Activated CD4-positive, alpha-beta memory T cell treated with anti-CD3 and anti-CD28 coated beads for 36 hours (primary cell): ENCODE results near the gene ITGA1. TPM values are rescaled to one million over a fixed set of nuclear protein-coding genes. Genes with fewer than 3 reads are reported as not detected.
A peak's percentile ranks its signal among the peaks of the same experiment; 100 is the strongest.

Source experiments
- CTCF ChIA-PET: fragments of 350-600 bp; sonication (Branson Sonifier 250); formaldehyde crosslinking; loops from one replicate; lab custom pipeline; 2021; ENCODE audit warnings: antibody characterized with exemption, inconsistent platforms; lab: Charles Lee
- POLR2A ChIA-PET: fragments of 350-600 bp; sonication (Branson Sonifier 250); formaldehyde crosslinking; loops from one replicate; lab custom pipeline; 2021; ENCODE audit warnings: antibody characterized with exemption; lab: Charles Lee
- DNase-seq: peaks from one replicate; pipeline ENCODE4 v3.0.0-alpha.2; 2020
- H3K27ac Mint-ChIP-seq: one replicate; pipeline ENCODE4 v1.8.0; 2021; ENCODE audit warnings: mixed read lengths
- H3K27me3 Mint-ChIP-seq: one replicate; pipeline ENCODE4 v1.8.0; 2021; ENCODE audit warnings: mixed read lengths
- H3K36me3 Mint-ChIP-seq: one replicate; pipeline ENCODE4 v1.8.0; 2021; ENCODE audit warnings: mixed read lengths
- H3K4me1 Mint-ChIP-seq: one replicate; pipeline ENCODE4 v1.8.0; 2021; ENCODE audit warnings: low read depth, mixed read lengths
- H3K4me3 Mint-ChIP-seq: one replicate; pipeline ENCODE4 v1.8.0; 2021; ENCODE audit warnings: mild to moderate bottlenecking, mixed read lengths
- H3K9me3 Mint-ChIP-seq: one replicate; pipeline ENCODE4 v1.8.0; 2021; ENCODE audit warnings: mixed read lengths
- intact Hi-C: fragments of 100-400 bp; cut with micrococcal nuclease; formaldehyde crosslinking; loops from one replicate; pipeline ENCODE4 v1.15.1; 2023
- total RNA-seq, 2 experiments: library from RNA; stranded (reverse); gene quantifications; one replicate each; pipeline ENCODE4 v1.2.3, GENCODE V29; 2021

Gene ITGA1
- total RNA-seq, 2 experiments from 2014 or later, result 0.62 to 1.3 TPM

- Mint-ChIP-seq H3K27ac (peak overlapping the region; percentile 96), H3K4me1 (peaks cover 53% of the 10 kb centered on the region), H3K36me3 (peaks cover 41% of the 10 kb centered on the region), H3K9me3 (no peaks in the 10 kb centered on the region), H3K27me3 (no peaks in the 10 kb centered on the region), H3K4me3 (peak overlapping the region; percentile 88)
- no peak for DNase-seq
- CTCF ChIA-PET, result interaction anchor here (0.9 to 3.2 kb wide), 4 partner anchors 14 to 114 kb away, joined by 3 to 16 read pairs (median 3); partner anchors contain the start of genes ITGA1 and PELO
- intact Hi-C loops, result loop anchor here (2.0 to 5.0 kb wide), 5 partner anchors 31 to 1509 kb away; partner anchors contain the start of genes ARL15 and MOCS2
- POLR2A ChIA-PET, result interaction anchor here (3.4 kb wide), 1 partner anchor 12 kb away, joined by 12 read pairs; no protein-coding TSS in a partner anchor
Observed at GRCh38 chr5:52801329-52801728, 13.6 kb downstream of the ITGA1 start.

- Mint-ChIP-seq H3K27me3 (no peaks in the 10 kb centered on the region), H3K4me3 (peak overlapping the region; percentile 17), H3K9me3 (no peaks in the 10 kb centered on the region), H3K27ac (no peak overlapping the region), H3K4me1 (peaks cover 51% of the 10 kb centered on the region), H3K36me3 (peaks cover 41% of the 10 kb centered on the region)
- CTCF ChIA-PET, result interaction anchor here (1.4 kb wide), 1 partner anchor 110 kb away, joined by 3 read pairs; no protein-coding TSS in a partner anchor
- DNase-seq, result no peak
- POLR2A ChIA-PET, result no interaction called here
- intact Hi-C loops, result loop anchor here (5.0 kb wide), 2 partner anchors 95 to 205 kb away; no protein-coding TSS in a partner anchor
Observed at GRCh38 chr5:52802272-52802973, 14.7 kb downstream of the ITGA1 start.

- peaks cover 47% of the 10 kb centered on the region for H3K4me1 Mint-ChIP-seq
Observed at GRCh38 chr5:52802974-52803336, 15.2 kb downstream of the ITGA1 start.

GRCh38 chr5:52804387-52804791 lies 16.7 kb downstream of the ITGA1 start:
- CTCF ChIA-PET, result interaction anchor here (2.4 kb wide), 1 partner anchor 17 kb away, joined by 7 read pairs; the partner anchor contains the start of genes ITGA1 and PELO
- Mint-ChIP-seq H3K4me1 (peaks cover 34% of the 10 kb centered on the region), H3K27ac (no peak overlapping the region), H3K36me3 (peaks cover 41% of the 10 kb centered on the region), H3K9me3 (no peaks in the 10 kb centered on the region), H3K4me3 (no peak overlapping the region), H3K27me3 (no peaks in the 10 kb centered on the region)
- POLR2A ChIA-PET, result no interaction called here
- intact Hi-C loops, result loop anchor here (5.0 kb wide), 2 partner anchors 97 to 203 kb away; no protein-coding TSS in a partner anchor
- no peak for DNase-seq

More at GRCh38 chr5:52802974-52803336, 15.2 kb downstream of the ITGA1 start:
- CTCF ChIA-PET, result interaction anchor here (0.6 kb wide), 1 partner anchor 312 kb away, joined by 3 read pairs; no protein-coding TSS in a partner anchor
- Mint-ChIP-seq H3K27ac (no peak overlapping the region), H3K9me3 (no peaks in the 10 kb centered on the region), H3K36me3 (peaks cover 41% of the 10 kb centered on the region), H3K4me3 (peak overlapping the region; percentile 20), H3K27me3 (no peaks in the 10 kb centered on the region)
- POLR2A ChIA-PET, result no interaction called here
- intact Hi-C loops, result loop anchor here (5.0 kb wide), 2 partner anchors 96 to 204 kb away; no protein-coding TSS in a partner anchor
- DNase-seq, result no peak

- Mint-ChIP-seq H3K36me3 (peaks cover 38% of the 10 kb centered on the region), H3K27me3 (no peaks in the 10 kb centered on the region), H3K4me3 (no peak overlapping the region), H3K9me3 (no peaks in the 10 kb centered on the region), H3K4me1 (peaks cover 38% of the 10 kb centered on the region), H3K27ac (no peak overlapping the region)
- intact Hi-C loops, result loop anchor here (5.0 kb wide), 2 partner anchors 98 to 202 kb away; no protein-coding TSS in a partner anchor
- ChIA-PET CTCF (interaction anchor here (2.4 kb wide), 1 partner anchor 17 kb away, joined by 7 read pairs; the partner anchor contains the start of genes ITGA1 and PELO), POLR2A (no interaction called here)
- DNase-seq, result no peak
Observed at GRCh38 chr5:52804981-52805380, 17.3 kb downstream of the ITGA1 start.

GRCh38 chr5:52805615-52806014 lies 17.9 kb downstream of the ITGA1 start:
- Mint-ChIP-seq H3K27me3 (no peaks in the 10 kb centered on the region), H3K4me3 (no peak overlapping the region), H3K9me3 (no peaks in the 10 kb centered on the region), H3K36me3 (peaks cover 33% of the 10 kb centered on the region), H3K4me1 (peaks cover 39% of the 10 kb centered on the region), H3K27ac (no peak overlapping the region)
- CTCF ChIA-PET, result interaction anchor here (2.4 kb wide), 1 partner anchor 18 kb away, joined by 7 read pairs; the partner anchor contains the start of genes ITGA1 and PELO
- no peak for DNase-seq
- POLR2A ChIA-PET, result no interaction called here
- intact Hi-C loops, result no loop called here

- no peaks in the 10 kb centered on the region for H3K9me3 Mint-ChIP-seq
- H3K36me3 Mint-ChIP-seq, result peaks cover 23% of the 10 kb centered on the region
- ChIA-PET CTCF (no interaction called here), POLR2A (no interaction called here)
- no peak overlapping the region for H3K4me3 Mint-ChIP-seq
- intact Hi-C loops, result no loop called here
- DNase-seq, result no peak
- H3K27me3 Mint-ChIP-seq, result no peaks in the 10 kb centered on the region
- no peak overlapping the region for H3K27ac Mint-ChIP-seq
- peaks cover 30% of the 10 kb centered on the region for H3K4me1 Mint-ChIP-seq
Observed at GRCh38 chr5:52807037-52807436, 19.3 kb downstream of the ITGA1 start.

GRCh38 chr5:52807723-52808122 lies 20.0 kb downstream of the ITGA1 start:
- peaks cover 25% of the 10 kb centered on the region for H3K4me1 Mint-ChIP-seq
- no peaks in the 10 kb centered on the region for H3K9me3 Mint-ChIP-seq
- DNase-seq, result no peak
- H3K36me3 Mint-ChIP-seq, result peaks cover 19% of the 10 kb centered on the region
- ChIA-PET CTCF (no interaction called here), POLR2A (interaction anchor here (0.6 kb wide), 1 partner anchor 8 kb away, joined by 3 read pairs; no protein-coding TSS in a partner anchor)
- no peak overlapping the region for H3K4me3 Mint-ChIP-seq
- no peaks in the 10 kb centered on the region for H3K27me3 Mint-ChIP-seq
- H3K27ac Mint-ChIP-seq, result no peak overlapping the region
- intact Hi-C loops, result no loop called here

- Mint-ChIP-seq H3K27ac (no peak overlapping the region), H3K9me3 (no peaks in the 10 kb centered on the region), H3K36me3 (peaks cover 15% of the 10 kb centered on the region), H3K27me3 (no peaks in the 10 kb centered on the region), H3K4me1 (peaks cover 21% of the 10 kb centered on the region), H3K4me3 (no peak overlapping the region)
- POLR2A ChIA-PET, result no interaction called here
- intact Hi-C loops, result no loop called here
- CTCF ChIA-PET, result no interaction called here
- no peak for DNase-seq
Observed at GRCh38 chr5:52808316-52808901, 20.7 kb downstream of the ITGA1 start.

GRCh38 chr5:52809884-52810283 lies 22.2 kb downstream of the ITGA1 start:
- ChIA-PET CTCF (interaction anchor here (1.0 kb wide), 1 partner anchor 118 kb away, joined by 4 read pairs; no protein-coding TSS in a partner anchor), POLR2A (interaction anchor here (1.2 kb wide), 1 partner anchor 10 kb away, joined by 5 read pairs; no protein-coding TSS in a partner anchor)
- Mint-ChIP-seq H3K36me3 (peaks cover 7% of the 10 kb centered on the region), H3K27ac (no peak overlapping the region), H3K27me3 (no peaks in the 10 kb centered on the region), H3K4me3 (no peak overlapping the region), H3K4me1 (peaks cover 11% of the 10 kb centered on the region), H3K9me3 (no peaks in the 10 kb centered on the region)
- no peak for DNase-seq
- intact Hi-C loops, result no loop called here

GRCh38 chr5:52810426-52810825 lies 22.7 kb downstream of the ITGA1 start:
- Mint-ChIP-seq H3K9me3 (no peaks in the 10 kb centered on the region), H3K36me3 (peaks cover 2% of the 10 kb centered on the region), H3K27me3 (no peaks in the 10 kb centered on the region), H3K4me3 (no peak overlapping the region), H3K27ac (no peak overlapping the region), H3K4me1 (peaks cover 6% of the 10 kb centered on the region)
- intact Hi-C loops, result no loop called here
- no peak for DNase-seq
- ChIA-PET POLR2A (interaction anchor here (1.2 kb wide), 1 partner anchor 10 kb away, joined by 5 read pairs; no protein-coding TSS in a partner anchor), CTCF (interaction anchor here (0.7 to 1.0 kb wide), 2 partner anchors 16 to 118 kb away, joined by 3 to 4 read pairs; no protein-coding TSS in a partner anchor)
